Stimulated activated CD4-positive, alpha-beta T cell treated with anti-CD3 and anti-CD28 coated beads, Interleukin-4, amount 100 ng/mL, for 24 hours (primary cell): ENCODE results near the gene PRSS38.
"Not testable (repeated sequence)": the region's sequence is repeated elsewhere in the genome, so short reads cannot be mapped to it uniquely, and the experiment has no call there.

Experiments
- DNase-seq: peaks from one replicate; pipeline ENCODE4 v3.0.0-alpha.2; 2020

Gene PRSS38

GRCh38 chr1:227846265-227846858 lies 30.9 kb downstream of the PRSS38 start:
- DNase-seq, result no peak

DNA sequence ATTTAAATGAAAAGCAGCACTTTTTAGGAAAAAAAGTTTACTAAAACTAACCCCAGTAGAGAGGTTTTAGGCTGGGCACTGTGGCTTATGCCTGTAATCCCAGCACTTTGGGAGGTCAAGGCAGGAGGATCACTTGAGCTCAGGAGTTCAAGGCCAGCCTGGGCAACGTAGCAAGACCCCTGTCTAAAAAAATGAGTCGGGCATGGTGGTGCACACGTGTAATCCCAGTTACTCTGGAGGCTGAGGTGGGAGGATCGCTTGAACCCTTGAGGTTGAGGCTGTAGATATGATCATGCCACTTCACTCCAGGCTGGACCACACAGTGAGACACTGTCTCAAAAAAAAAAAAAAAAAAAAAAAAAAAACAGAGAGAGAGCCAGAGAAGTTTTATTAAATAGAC lies 31.6 kb downstream of the PRSS38 start:
- DNase-seq, result not testable (repeated sequence)

DNA sequence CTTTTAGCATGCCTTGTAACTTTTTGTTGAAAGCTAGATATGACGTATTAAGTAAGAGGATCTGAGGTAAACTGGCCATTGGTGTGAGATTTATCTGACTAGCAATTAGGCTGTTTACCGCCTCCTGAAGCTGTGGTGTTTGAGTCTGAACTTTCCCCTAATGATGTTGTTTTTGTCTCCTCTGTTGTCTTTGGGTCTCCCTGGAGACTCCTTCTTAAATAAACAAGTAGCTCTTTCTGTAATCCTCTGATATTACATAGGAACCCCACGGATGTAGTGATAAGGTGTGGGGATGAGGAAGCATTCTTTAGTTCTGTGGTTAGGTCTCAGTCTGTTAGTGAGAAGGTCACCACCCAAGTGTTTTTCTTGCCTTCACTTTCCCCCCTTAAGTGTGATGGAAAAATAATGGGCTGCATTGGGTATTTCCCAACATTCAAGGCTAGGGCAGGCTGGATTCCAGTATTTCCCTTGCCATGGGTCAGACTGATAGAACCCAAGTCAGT lies 33.0 kb downstream of the PRSS38 start:
- DNase-seq, result no peak

DNA sequence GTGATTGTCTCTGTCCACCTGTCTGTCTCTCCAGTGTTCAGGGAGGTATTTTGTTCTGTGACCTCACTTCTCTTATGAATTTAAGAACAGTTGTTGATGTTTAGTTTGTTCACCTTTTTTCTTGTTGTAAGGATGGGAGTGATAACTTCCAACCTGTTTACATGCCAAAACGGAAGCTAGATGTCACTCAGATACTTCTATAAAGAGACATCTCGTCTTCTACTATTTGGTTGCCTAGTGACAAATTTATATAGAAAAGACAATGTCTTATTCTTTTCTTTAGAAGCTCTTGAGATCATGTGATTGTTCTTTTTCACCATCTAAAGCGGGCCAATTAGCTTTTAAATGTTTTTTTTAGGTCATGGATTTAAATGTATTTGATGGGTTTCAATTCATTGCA lies 33.8 kb downstream of the PRSS38 start:
- no peak for DNase-seq

- no peak for DNase-seq
These were observed 38.7 kb downstream of the PRSS38 start for GRCh38 chr1:227854189-227854588.

DNA sequence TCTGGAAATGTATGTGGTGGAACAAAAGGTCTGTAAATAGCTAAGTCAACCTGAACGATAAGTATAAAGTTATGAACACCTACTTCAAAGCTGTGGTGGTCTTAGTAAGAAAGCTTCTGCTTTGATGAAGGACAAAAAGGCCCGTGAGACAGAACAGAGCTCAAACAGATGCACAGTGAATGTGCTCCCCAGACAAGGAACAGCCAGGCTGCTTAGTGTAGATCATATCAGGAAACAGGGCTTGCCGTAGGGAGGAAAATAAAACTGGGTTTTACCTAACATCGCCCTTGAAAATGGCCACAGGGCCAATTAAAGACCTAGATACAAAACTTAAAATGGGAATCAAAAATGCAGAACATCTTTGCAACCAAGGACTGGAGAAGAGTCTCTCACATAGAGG lies 40.2 kb downstream of the PRSS38 start:
- DNase-seq, result no peak

GRCh38 chr1:227856147-227856858 lies 40.8 kb downstream of the PRSS38 start:
- no peak for DNase-seq

DNA sequence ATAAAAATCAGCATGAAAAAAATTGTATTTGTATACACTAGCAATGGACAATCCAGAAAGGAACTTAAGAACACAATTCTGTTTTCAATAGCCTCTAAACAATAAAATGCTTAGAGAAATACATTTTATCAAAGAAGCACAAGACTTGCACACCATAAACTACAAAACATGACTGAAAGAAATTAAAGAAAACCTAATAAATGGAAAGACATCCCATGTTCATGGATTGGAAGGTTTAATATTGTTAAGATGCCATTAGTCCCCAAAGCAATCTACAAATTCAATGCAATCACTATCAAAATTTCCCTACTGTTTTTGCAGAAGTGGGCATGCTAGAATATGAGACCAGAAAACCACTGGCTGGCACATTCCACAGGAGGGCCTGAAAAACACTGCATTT lies 49.4 kb downstream of the PRSS38 start:
- no peak for DNase-seq

DNA sequence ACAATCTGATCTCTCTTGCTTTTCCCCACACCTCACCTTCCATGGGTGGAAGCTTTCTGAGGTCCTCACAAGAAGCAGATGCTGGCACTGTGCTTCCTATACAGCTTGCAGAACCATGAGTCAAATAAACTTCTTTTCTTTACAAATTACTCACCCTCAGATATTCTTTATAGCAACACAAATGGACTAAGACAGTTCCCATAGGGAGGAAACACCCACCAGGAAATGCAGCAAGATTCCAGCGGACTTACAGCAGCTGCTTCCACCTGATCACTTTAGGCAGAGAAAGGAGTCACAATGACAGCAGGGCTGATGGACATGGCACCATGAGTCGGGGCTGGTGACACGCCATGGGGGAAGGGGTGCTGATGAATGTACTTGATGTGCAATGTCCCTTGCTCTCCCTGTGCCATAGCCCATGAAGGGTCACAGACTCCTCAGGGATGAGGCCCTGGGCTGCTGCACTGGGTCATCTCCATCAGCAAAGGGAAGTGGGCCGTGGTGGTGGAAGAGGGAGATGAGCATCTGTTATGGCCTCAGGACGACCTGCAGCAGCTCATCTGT lies 53.9 kb downstream of the PRSS38 start:
- no peak for DNase-seq

- DNase-seq, result no peak
These were observed 54.4 kb downstream of the PRSS38 start for GRCh38 chr1:227869851-227870305.

GRCh38 chr1:227870366-227870765 lies 54.9 kb downstream of the PRSS38 start:
- DNase-seq, result no peak

GRCh38 chr1:227871892-227872291 lies 56.4 kb downstream of the PRSS38 start:
- DNase-seq, result not testable (repeated sequence)

GRCh38 chr1:227877810-227878209 lies 62.3 kb downstream of the PRSS38 start:
- DNase-seq, result not testable (repeated sequence)

DNA sequence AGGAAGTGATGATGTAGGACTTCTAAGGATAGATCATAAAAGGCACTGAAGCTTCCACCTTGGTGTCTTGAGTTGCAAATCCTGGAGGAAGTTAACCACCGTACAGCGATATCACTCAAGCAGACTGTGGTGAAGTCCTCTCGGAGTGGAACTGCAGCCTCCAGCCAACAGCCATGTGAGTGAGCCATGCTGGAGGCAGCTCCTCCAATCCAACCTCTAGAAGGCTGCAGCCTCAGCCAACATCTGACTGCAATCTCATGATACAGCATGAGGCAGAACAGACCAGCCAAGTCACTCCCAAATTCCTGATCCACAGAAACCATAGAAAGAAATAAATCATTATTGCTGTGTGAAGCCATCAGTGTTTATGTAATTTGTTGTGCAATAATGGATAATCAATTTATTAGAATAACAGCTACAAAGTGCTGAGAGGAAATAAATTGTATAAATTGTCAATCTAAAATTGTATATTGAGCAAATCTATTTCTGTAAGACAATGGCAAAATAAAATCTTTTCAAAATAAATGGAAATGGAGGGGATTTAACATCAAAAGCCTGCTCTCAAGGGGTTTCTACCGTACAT lies 65.0 kb downstream of the PRSS38 start:
- no peak for DNase-seq

GRCh38 chr1:227883073-227883520 lies 67.6 kb downstream of the PRSS38 start:
- peak; percentile 2 for DNase-seq

GRCh38 chr1:227883641-227884301 lies 68.3 kb downstream of the PRSS38 start:
- peak; percentile 2 for DNase-seq

DNA sequence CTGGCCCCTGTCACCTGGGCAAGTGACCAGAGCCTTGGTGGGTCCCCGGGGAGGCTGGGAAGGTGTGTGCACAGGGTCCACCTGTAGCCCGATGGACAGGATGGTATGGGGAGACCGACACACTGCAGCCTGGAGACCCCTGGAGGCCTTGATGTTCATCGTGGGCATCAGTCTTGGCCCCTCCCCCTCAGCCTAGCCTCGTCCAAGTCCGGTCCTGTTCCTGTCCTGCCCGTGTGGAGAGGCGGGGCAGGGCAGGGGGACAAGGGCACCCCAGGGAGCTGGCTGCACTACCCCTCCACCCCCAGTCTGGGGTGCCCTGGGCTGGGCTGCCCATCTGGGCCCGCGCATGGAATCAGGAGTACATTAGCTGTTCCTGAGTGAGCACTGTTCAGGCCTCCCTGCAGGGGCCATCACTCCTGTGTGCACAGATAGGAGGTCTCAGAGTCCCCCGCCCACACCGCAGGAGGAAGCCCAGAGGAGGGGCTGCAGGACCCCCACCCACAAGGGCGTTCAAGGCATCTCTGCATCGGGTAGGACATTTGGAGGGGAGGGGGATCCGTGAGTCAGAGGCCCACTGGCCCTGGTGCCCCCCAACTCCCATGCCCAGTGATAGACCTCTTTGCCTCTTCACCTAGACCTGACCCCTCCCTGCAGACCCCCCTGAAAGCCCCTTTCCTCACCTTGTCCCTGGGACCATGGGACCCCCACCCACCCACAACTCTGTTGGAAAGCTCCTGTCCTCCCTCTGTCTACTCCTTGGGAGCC lies 69.1 kb downstream of the PRSS38 start:
- DNase-seq, result peak; percentile 2

DNA sequence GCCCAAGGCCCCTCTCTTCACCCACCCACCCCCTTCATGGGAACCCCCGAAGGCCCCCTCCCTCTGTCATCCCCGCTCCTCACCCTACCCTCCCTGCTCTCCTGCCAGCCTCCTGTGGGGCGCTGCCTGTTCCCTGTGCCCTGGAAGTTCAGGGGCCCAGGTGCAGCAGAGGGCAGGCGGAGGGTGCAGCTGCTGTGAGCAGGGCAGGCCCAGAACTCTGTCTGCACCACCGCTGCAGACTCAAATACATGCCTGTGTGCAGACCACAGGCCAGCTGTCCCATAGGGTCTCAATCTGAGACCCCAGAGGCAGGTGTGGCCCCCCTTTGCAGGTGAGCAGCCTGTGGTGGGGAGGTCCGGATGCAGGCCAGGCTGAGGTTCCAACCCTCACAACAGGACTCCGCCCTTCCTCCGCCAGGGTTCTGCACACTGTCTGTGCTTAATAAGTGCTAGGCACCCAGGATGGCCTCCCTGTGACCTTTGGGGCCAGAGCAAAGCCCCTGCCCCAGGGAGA lies 69.7 kb downstream of the PRSS38 start:
- DNase-seq, result peak; percentile 29

GRCh38 chr1:227885648-227886502 lies 70.4 kb downstream of the PRSS38 start:
- no peak for DNase-seq

GRCh38 chr1:227886503-227886961 lies 71.1 kb downstream of the PRSS38 start:
- DNase-seq, result peak; percentile 3
